Mesenchymal stem cell (in vitro differentiated cells and primary cell): ENCODE measurements around the gene GOLGA2.

Source experiments
- DNase-seq: peaks from one replicate; pipeline ENCODE4 v3.0.0-alpha.2; 2013
- H2AFZ ChIP-seq: one replicate; pipeline ENCODE4 v1.6.1; 2013; ENCODE audit warnings: low read depth, mild to moderate bottlenecking, control low read depth, inconsistent platforms, low read length, moderate library complexity
- H2AK5ac ChIP-seq: 2 replicates; pipeline ENCODE4 v1.6.1; 2013; ENCODE audit warnings: low read length, moderate library complexity, mild to moderate bottlenecking, inconsistent platforms; ENCODE audit not compliant: severe bottlenecking
- H2BK120ac ChIP-seq: one replicate; pipeline ENCODE4 v1.6.1; 2013; ENCODE audit warnings: low read depth, mild to moderate bottlenecking, inconsistent platforms, low read length, moderate library complexity
- H2BK12ac ChIP-seq, 2 experiments: one replicate each; pipeline ENCODE4 v1.6.1; 2013; ENCODE audit warnings: inconsistent platforms in 2 of 2, low read length in 2 of 2, mild to moderate bottlenecking in 2 of 2, moderate library complexity in 2 of 2, control low read depth in 1 of 2
- H2BK15ac ChIP-seq: one replicate; pipeline ENCODE4 v1.6.1; 2013; ENCODE audit warnings: mild to moderate bottlenecking, low read depth, inconsistent platforms; ENCODE audit not compliant: poor library complexity, severe bottlenecking
- H2BK5ac ChIP-seq: 2 replicates; pipeline ENCODE4 v1.6.1; 2013; ENCODE audit warnings: low read depth, mild to moderate bottlenecking, low read length, control low read depth, inconsistent platforms; ENCODE audit not compliant: poor library complexity, severe bottlenecking
- H3K14ac ChIP-seq, 2 experiments: one replicate each; pipeline ENCODE4 v1.6.1; 2013; ENCODE audit warnings: inconsistent platforms in 2 of 2, low read length in 2 of 2, control low read depth in 1 of 2, mild to moderate bottlenecking in 1 of 2, moderate library complexity in 1 of 2
- H3K18ac ChIP-seq, 2 experiments: one replicate each; pipeline ENCODE4 v1.6.1; 2013; ENCODE audit warnings: inconsistent platforms in 2 of 2, low read length in 2 of 2, control low read depth in 1 of 2, low read depth in 1 of 2, mild to moderate bottlenecking in 1 of 2
- H3K23ac ChIP-seq, 2 experiments: one replicate each; pipeline ENCODE4 v1.6.1; 2013; ENCODE audit warnings: inconsistent platforms in 2 of 2, low read length in 2 of 2, mild to moderate bottlenecking in 2 of 2, moderate library complexity in 2 of 2, control low read depth in 1 of 2
- H3K27ac ChIP-seq: 2 replicates; pipeline ENCODE4 v1.5.1; 2013; ENCODE audit warnings: mild to moderate bottlenecking, moderate library complexity, low read length, control low read depth, inconsistent platforms; ENCODE audit not compliant: poor library complexity, severe bottlenecking
- H3K27me3 ChIP-seq, 2 experiments: 2 replicates each; pipeline versions ENCODE4 v1.6.1 to v1.7.0; 2013; ENCODE audit warnings: low read length in 2 of 2, mild to moderate bottlenecking in 2 of 2, moderate library complexity in 2 of 2, control low read depth in 1 of 2, inconsistent platforms in 1 of 2; ENCODE audit not compliant: control insufficient read depth in 1 of 2, insufficient read depth in 1 of 2
- H3K36me3 ChIP-seq, 2 experiments: 2 replicates each; pipeline versions ENCODE4 v1.6.1 to v1.7.0; 2013; ENCODE audit warnings: low read length in 2 of 2, control low read depth in 1 of 2, inconsistent platforms in 1 of 2, low read depth in 1 of 2, mild to moderate bottlenecking in 1 of 2; ENCODE audit not compliant: insufficient read depth in 2 of 2, control insufficient read depth in 1 of 2
- H3K4ac ChIP-seq, 2 experiments: one replicate each; pipeline ENCODE4 v1.6.1; 2013; ENCODE audit warnings: inconsistent platforms in 2 of 2, low read length in 2 of 2, mild to moderate bottlenecking in 2 of 2, moderate library complexity in 2 of 2, control low read depth in 1 of 2, low read depth in 1 of 2
- H3K4me1 ChIP-seq: 2 replicates; pipeline ENCODE4 v1.6.1; 2013; ENCODE audit warnings: low read depth, low read length, control low read depth; ENCODE audit not compliant: control insufficient read depth, insufficient read depth
- H3K4me2 ChIP-seq: 2 replicates; pipeline ENCODE4 v1.6.1; 2013; ENCODE audit warnings: low read length, mild to moderate bottlenecking, inconsistent platforms; ENCODE audit not compliant: poor library complexity, severe bottlenecking
- H3K4me3 ChIP-seq, 2 experiments: 2 replicates each; pipeline versions ENCODE4 v1.5.1 to v1.7.0; 2013; ENCODE audit warnings: low read length in 2 of 2, mild to moderate bottlenecking in 2 of 2, control low read depth in 1 of 2, low read depth in 1 of 2; ENCODE audit not compliant: insufficient read depth in 1 of 2
- H3K79me1 ChIP-seq: replicated peaks from 2 replicates; pipeline ENCODE4 v1.6.1; 2013; ENCODE audit warnings: mild to moderate bottlenecking, control low read depth, low read length, inconsistent platforms; ENCODE audit not compliant: poor library complexity, severe bottlenecking
- H3K9ac ChIP-seq: 2 replicates; pipeline ENCODE4 v1.7.0; 2013; ENCODE audit warnings: mild to moderate bottlenecking, low read length, moderate library complexity
- H3K9me3 ChIP-seq: 2 replicates; pipeline ENCODE4 v1.7.0; 2013; ENCODE audit warnings: mild to moderate bottlenecking, low read length; ENCODE audit not compliant: control insufficient read depth
- H4K8ac ChIP-seq: one replicate; pipeline ENCODE4 v1.6.1; 2013; ENCODE audit warnings: inconsistent platforms, mild to moderate bottlenecking, low read length, moderate library complexity
- H4K91ac ChIP-seq: one replicate; pipeline ENCODE4 v1.6.1; 2013; ENCODE audit warnings: mild to moderate bottlenecking, low read length, inconsistent platforms
- WGBS: methylation state at CpG from one replicate; pipeline ENCODE4 v1.1.7; 2013; ENCODE audit warnings: mixed read lengths; 5-methylcytosine and 5-hydroxymethylcytosine counted together

The GOLGA2 gene

GRCh38 chr9:128259156-128259555 lies 16.7 kb downstream of the GOLGA2 start:
- peaks cover 8% of the 10 kb centered on the region for H3K4me1 ChIP-seq
- no peaks in the 10 kb centered on the region for H3K9me3 ChIP-seq
- H3K4me3 ChIP-seq, result no peak overlapping the region
- no peak overlapping the region for H2BK12ac ChIP-seq
- peaks cover 16% of the 10 kb centered on the region for H3K79me1 ChIP-seq
- H3K4ac ChIP-seq, result no peak overlapping the region
- 90% methylated on average over 9 of the region's 9 CpGs for WGBS
- peaks cover 79 to 82% of the 10 kb centered on the region in 2 experiments for H3K36me3 ChIP-seq
- H3K14ac ChIP-seq, result no peak overlapping the region
- no peak overlapping the region for H2BK5ac ChIP-seq
- no peak for DNase-seq
- no peaks in the 10 kb centered on the region for H3K27me3 ChIP-seq
- H2BK120ac ChIP-seq, result no peak overlapping the region
- no peak overlapping the region for H2AFZ ChIP-seq
- H3K9ac ChIP-seq, result no peak overlapping the region
- no peak overlapping the region for H4K8ac ChIP-seq
- H2BK15ac ChIP-seq, result no peak overlapping the region
- no peak overlapping the region for H2AK5ac ChIP-seq
- H4K91ac ChIP-seq, result no peak overlapping the region
- no peak overlapping the region for H3K23ac ChIP-seq
- H3K27ac ChIP-seq, result no peak overlapping the region
- H3K18ac ChIP-seq, result no peak overlapping the region
- H3K4me2 ChIP-seq, result no peak overlapping the region

DNA sequence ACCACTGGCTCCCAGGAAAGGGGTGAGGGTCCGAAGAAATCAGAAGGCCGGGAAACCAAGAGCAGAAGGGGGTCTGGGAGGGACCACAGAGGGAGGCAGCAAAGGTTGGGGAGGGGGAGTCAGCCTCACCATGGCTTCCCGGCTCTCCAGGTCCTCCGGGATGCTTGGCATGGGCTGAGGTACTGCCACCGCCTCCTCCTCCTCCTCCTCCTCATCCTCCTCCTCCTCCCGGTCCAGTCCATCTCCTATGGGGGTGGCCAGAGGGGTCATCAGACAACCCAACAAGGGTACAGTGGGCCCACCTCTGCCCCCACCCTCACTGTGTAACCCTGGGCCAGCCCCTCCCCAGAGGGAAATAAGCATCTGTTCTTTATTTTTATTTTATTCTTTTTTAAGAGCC lies 17.5 kb downstream of the GOLGA2 start:
- peak overlapping the region; percentile 29 for H4K8ac ChIP-seq
- H3K79me1 ChIP-seq, result peaks cover 16% of the 10 kb centered on the region
- peaks cover 12% of the 10 kb centered on the region for H3K4me1 ChIP-seq
- no peak overlapping the region for H3K4ac ChIP-seq
- H2BK120ac ChIP-seq, result no peak overlapping the region
- H3K9ac ChIP-seq, result no peak overlapping the region
- H3K27ac ChIP-seq, result no peak overlapping the region
- no peak overlapping the region for H2BK5ac ChIP-seq
- H3K14ac ChIP-seq, result no peak overlapping the region
- H2BK12ac ChIP-seq, result no peak overlapping the region
- H3K23ac ChIP-seq, result no peak overlapping the region
- H3K9me3 ChIP-seq, result no peaks in the 10 kb centered on the region
- no peak overlapping the region for H3K4me2 ChIP-seq
- no peaks in the 10 kb centered on the region for H3K27me3 ChIP-seq
- DNase-seq, result no peak
- H3K18ac ChIP-seq, result no peak overlapping the region
- no peak overlapping the region for H4K91ac ChIP-seq
- H2BK15ac ChIP-seq, result no peak overlapping the region
- no peak overlapping the region for H3K4me3 ChIP-seq
- peaks cover 86 to 88% of the 10 kb centered on the region in 2 experiments for H3K36me3 ChIP-seq
- no peak overlapping the region for H2AK5ac ChIP-seq
- H2AFZ ChIP-seq, result no peak overlapping the region
- 93% methylated on average over 3 of the region's 6 CpGs for WGBS

GRCh38 chr9:128257907-128258306 lies 17.9 kb downstream of the GOLGA2 start:
- WGBS, result 95% methylated on average over 11 of the region's 11 CpGs
- Histone ChIP-seq H2BK12ac (no peak overlapping the region), H3K23ac (no peak overlapping the region), H3K18ac (no peak overlapping the region), H3K9me3 (no peaks in the 10 kb centered on the region), H3K4ac (no peak overlapping the region), H3K27ac (no peak overlapping the region), H3K4me3 (no peak overlapping the region), H3K4me1 (peaks cover 16% of the 10 kb centered on the region), H2AK5ac (no peak overlapping the region), H3K36me3 (peaks cover 86 to 88% of the 10 kb centered on the region in 2 experiments), H2BK120ac (no peak overlapping the region), H3K14ac (no peak overlapping the region), H4K8ac (no peak overlapping the region), H3K9ac (no peak overlapping the region), H3K79me1 (peaks cover 16% of the 10 kb centered on the region), H2BK5ac (no peak overlapping the region), H2BK15ac (no peak overlapping the region), H3K4me2 (no peak overlapping the region), H4K91ac (no peak overlapping the region), H2AFZ (no peak overlapping the region), H3K27me3 (no peaks in the 10 kb centered on the region)
- DNase-seq, result no peak

DNA sequence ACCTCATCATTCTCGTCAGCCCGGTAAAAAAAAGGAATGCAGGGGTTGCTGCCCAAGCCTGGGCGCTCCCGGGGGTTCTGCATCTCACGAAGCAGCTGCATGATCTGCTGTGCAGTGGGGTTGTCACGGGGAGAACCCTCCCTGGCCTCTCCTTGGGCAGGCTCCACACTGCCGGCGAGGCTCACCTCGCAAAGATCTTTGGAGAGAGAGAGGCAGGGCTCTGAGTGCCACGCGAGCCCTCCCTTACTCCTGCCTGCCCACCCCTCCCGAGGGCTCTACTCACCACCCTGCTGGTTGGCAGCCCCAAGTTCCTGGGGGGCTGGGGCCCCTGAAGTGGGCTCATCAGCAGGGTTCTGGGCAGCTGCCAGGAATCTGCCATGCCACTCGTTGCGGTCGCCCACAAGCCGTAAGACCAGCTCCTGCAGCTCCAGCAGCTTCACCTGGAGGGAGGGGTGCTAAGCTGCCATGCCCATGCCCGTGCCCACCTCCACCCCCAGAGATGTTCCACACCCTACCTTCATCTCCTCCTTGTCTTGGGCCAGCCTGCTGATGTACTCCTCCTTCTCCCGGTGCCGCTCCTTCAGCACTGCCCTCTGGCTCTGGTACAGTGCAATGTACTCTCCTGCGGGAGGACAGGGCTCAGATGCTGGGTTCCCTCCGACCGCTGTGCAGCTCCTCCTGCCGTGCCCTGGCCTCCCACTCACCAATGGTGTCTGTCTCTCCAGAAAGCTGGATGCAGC lies 18.6 kb downstream of the GOLGA2 start:
- Histone ChIP-seq H3K9ac (no peak overlapping the region), H2AK5ac (no peak overlapping the region), H2AFZ (no peak overlapping the region), H4K8ac (no peak overlapping the region), H3K79me1 (peaks cover 10% of the 10 kb centered on the region), H3K36me3 (peaks cover 84 to 88% of the 10 kb centered on the region in 2 experiments), H2BK120ac (no peak overlapping the region), H3K18ac (no peak overlapping the region), H3K14ac (no peak overlapping the region), H2BK15ac (no peak overlapping the region), H3K9me3 (no peaks in the 10 kb centered on the region), H3K27ac (no peak overlapping the region), H2BK12ac (no peak overlapping the region), H3K4me1 (peaks cover 18% of the 10 kb centered on the region), H3K27me3 (no peaks in the 10 kb centered on the region), H3K4me2 (no peak overlapping the region), H3K23ac (no peak overlapping the region), H3K4ac (no peak overlapping the region), H3K4me3 (no peak overlapping the region), H2BK5ac (no peak overlapping the region), H4K91ac (no peak overlapping the region)
- 97% methylated on average over 23 of the region's 23 CpGs for WGBS
- no peak for DNase-seq
